Left lung (tissue), 10 donors: ENCODE measurements around the gene STIMATE. TPM values are rescaled to one million over a fixed set of nuclear protein-coding genes. Genes with fewer than 3 reads are reported as not detected.

Experiments used
- ATAC-seq: fragments of 200-7000 bp; cut with Tn5 transposase; one replicate; pipeline ENCODE4 v1.9.1; 2020; ENCODE audit warnings: moderate library complexity
- DNase-seq, 4 donors: peaks; one replicate each; pipeline ENCODE4 v3.0.0-alpha.2; 2013 to 2020
- H3K27ac ChIP-seq, 2 donors: fragments of 200-600 bp; sonication (generic) in 1 of 2; one replicate each; pipeline versions ENCODE4 v1.5.0 to v1.8.0; 2020 to 2021
- H3K27me3 ChIP-seq, 2 donors: fragments of 200-600 bp; sonication (generic) in 1 of 2; one replicate each; pipeline versions ENCODE4 v1.5.0 to v1.8.0; 2020 to 2021
- H3K36me3 ChIP-seq, 2 donors: fragments of 200-600 bp; sonication (generic) in 1 of 2; one replicate each; pipeline versions ENCODE4 v1.5.0 to v1.8.0; 2020 to 2021
- H3K4me1 ChIP-seq, 2 donors: fragments of 200-600 bp; one replicate each; pipeline ENCODE4 v1.8.0; 2021
- H3K4me3 ChIP-seq, 2 donors: fragments of 200-600 bp; sonication (generic) in 1 of 2; one replicate each; pipeline versions ENCODE4 v1.5.0 to v1.8.0; 2020 to 2021; ENCODE audit warnings: mild to moderate bottlenecking in 1 of 2
- H3K9me3 ChIP-seq, 2 donors: fragments of 200-600 bp; sonication (generic) in 1 of 2; one replicate each; pipeline versions ENCODE4 v1.5.0 to v1.8.0; 2020 to 2021
- intact Hi-C, 2 donors: fragments of 100-400 bp; cut with DNase I; formaldehyde crosslinking; loops; one replicate each; pipeline versions ENCODE4 v1.11.2 to v1.14.2; 2022
- polyA plus RNA-seq, 6 donors: library from polyadenylated mRNA; unstranded; fragments of 120-200 nt; gene quantifications; one replicate each; pipeline ENCODE4 v1.2.1, GENCODE V29; 2013; ENCODE audit not compliant: insufficient read length in 6 of 6
- total RNA-seq, 2 donors: library from RNA; stranded (reverse); fragmentation: NEBNext Ultra II Directional; extraction: Animal tissue kit (Norgen Biotek cat#: 25700); gene quantifications; one replicate each; pipeline ENCODE4 v1.2.1, GENCODE V29; 2021
- TF ChIP-seq, protein P1 (sequence below), 2 donors: fragments of 200-600 bp; sonication (generic) in 1 of 2; IDR thresholded peaks; one replicate each; pipeline versions ENCODE4 v1.5.0 to v1.8.0; 2021; ENCODE audit warnings: antibody characterized with exemption in 2 of 2
- donor health status: DM: no; HTN: yes; CAD: no.
- donor health status: DM: no; HTN: no; CAD: no.

STIMATE gene
- total and polyA plus RNA-seq, 8 donors: 11.6 to 28.3 (median 15.8) TPM

DNA sequence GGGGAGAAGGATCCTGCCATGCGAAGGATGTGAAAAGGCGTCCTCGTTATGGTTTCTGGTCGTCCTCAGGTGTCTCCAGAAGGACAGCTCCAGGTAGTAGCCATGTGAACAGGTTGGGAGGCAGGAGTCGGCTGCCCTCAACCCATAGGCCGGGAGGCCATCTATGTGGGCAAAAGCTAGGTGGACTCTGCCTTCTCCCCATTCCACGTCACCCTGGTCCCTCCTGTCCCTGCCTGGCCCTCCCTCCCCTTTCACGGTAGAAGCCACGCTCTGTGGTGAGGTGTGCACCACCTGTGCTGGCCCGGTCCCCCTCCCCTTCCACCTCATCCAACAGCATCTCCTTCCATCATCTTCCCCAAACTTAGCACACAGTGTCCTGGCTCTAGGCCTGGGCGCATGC lies 86.4 kb downstream of the STIMATE start:
- no peak for ATAC-seq
- Histone ChIP-seq H3K4me1 (no peaks in the 10 kb centered on the region), H3K27ac (no peak overlapping the region), H3K9me3 (no peaks in the 10 kb centered on the region), H3K4me3 (no peak overlapping the region), H3K27me3 (no peaks in the 10 kb centered on the region), H3K36me3 (no peaks in the 10 kb centered on the region)
- intact Hi-C loops: no loop called here
- no peak for DNase-seq
- TF ChIP-seq, protein P1, sequence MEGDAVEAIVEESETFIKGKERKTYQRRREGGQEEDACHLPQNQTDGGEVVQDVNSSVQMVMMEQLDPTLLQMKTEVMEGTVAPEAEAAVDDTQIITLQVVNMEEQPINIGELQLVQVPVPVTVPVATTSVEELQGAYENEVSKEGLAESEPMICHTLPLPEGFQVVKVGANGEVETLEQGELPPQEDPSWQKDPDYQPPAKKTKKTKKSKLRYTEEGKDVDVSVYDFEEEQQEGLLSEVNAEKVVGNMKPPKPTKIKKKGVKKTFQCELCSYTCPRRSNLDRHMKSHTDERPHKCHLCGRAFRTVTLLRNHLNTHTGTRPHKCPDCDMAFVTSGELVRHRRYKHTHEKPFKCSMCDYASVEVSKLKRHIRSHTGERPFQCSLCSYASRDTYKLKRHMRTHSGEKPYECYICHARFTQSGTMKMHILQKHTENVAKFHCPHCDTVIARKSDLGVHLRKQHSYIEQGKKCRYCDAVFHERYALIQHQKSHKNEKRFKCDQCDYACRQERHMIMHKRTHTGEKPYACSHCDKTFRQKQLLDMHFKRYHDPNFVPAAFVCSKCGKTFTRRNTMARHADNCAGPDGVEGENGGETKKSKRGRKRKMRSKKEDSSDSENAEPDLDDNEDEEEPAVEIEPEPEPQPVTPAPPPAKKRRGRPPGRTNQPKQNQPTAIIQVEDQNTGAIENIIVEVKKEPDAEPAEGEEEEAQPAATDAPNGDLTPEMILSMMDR (IDR thresholded peaks at IDR 0.05): no peak

DNA sequence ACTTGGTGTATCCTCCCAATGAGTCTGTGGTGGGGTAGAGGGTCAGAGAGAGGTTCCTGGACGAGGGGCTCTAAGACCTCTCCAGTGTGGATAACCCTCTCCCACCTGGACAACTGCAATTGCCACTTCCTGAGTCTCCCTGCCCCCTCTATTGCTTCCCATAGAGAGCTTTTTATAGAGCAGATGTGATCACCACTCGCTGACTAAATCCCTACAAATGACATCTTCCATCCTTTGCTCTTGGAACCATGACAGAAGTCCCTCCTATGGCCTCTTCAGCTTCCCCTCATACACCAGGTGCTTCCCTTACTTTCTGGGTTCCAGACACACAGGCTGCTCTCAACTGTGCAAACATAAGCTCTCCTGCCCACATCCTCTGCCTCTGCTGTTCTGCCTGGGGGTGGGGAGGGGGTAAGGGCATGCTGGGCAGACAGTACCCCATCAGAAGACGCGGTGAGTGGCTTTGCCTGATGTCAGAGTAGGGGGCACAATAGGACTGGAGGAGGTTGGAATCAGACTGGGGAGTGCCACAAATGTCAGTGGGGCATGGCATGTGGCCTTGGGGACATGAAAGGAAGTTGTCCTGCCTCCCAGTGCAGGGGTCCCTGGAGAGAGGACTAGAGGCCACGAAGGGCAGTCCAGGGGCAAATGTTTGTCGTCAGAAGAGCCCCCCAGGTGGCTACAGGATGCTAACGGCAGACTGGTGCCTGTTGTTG lies 87.5 kb downstream of the STIMATE start:
- Histone ChIP-seq H3K4me1 (no peaks in the 10 kb centered on the region), H3K27me3 (no peaks in the 10 kb centered on the region), H3K4me3 (no peak overlapping the region), H3K27ac (no peak overlapping the region), H3K9me3 (no peaks in the 10 kb centered on the region), H3K36me3 (no peaks in the 10 kb centered on the region)
- intact Hi-C loops: no loop called here
- ATAC-seq: no peak
- TF ChIP-seq, protein P1 (IDR thresholded peaks at IDR 0.05): no peak
- no peak for DNase-seq

DNA sequence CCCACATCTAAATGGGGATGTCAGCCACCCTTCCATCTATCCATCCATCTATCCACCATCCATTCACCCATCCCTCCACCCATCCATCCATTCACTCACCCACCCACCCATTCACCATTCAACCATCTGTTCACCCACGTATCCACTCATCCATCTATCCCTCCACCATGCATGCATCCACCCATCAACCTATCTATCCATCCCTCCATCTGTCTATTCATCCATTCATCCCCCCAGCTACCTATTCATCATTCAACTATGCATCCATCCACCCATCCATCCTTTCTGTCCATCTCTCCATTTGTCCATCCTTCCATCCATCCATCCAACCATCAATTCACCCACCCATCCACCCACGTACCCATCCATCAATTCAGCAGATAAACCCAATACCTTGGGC lies 88.2 kb downstream of the STIMATE start:
- intact Hi-C loops: no loop called here
- H3K4me3 ChIP-seq: no peak overlapping the region
- no peaks in the 10 kb centered on the region for H3K9me3 ChIP-seq
- no peaks in the 10 kb centered on the region for H3K36me3 ChIP-seq
- no peaks in the 10 kb centered on the region for H3K4me1 ChIP-seq
- DNase-seq (no peak), ATAC-seq (no peak)
- no peaks in the 10 kb centered on the region for H3K27me3 ChIP-seq
- H3K27ac ChIP-seq: no peak overlapping the region
- TF ChIP-seq, protein P1 (IDR thresholded peaks at IDR 0.05): no peak

DNA sequence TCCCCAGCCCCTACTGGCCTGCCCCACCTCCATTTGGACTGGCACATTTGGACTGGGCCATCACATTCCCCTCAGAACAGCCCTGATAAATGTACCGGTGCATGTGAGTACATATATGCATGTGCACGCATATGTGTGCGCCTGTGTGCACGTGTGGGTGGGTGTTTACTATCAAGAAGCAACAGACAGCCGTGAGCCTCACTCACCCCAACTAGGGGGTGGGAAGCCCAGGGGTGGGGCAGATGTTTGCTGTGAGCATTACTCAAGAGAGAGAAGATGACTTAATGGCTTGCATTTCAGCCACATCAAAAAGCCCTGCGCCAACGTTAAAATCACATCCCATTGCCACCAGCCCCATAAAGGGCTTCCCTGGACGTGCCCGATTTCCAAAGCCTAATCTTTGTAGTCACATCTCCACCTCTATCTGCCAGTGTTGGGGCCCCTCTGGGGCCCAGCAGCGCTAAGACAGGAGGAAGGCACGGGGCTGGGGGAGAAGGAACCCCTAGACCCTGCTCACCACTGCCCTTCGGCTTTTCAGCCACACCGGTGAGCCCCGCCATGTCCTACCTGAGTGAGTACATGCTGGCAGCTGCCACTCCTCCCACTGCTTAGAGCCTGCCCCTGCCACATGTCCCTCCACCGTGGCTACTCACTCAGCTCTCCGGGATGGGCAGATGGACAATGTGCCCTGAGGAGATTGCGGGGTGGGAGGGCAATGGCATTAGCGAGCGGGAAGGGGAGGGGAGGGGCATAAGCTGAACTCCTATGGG lies 91.9 kb downstream of the STIMATE start:
- Histone ChIP-seq H3K36me3 (no peaks in the 10 kb centered on the region), H3K27me3 (no peaks in the 10 kb centered on the region), H3K4me1 (no peaks in the 10 kb centered on the region), H3K9me3 (no peaks in the 10 kb centered on the region), H3K27ac (no peak overlapping the region), H3K4me3 (no peak overlapping the region)
- TF ChIP-seq, protein P1 (IDR thresholded peaks at IDR 0.05): no peak
- intact Hi-C loops: no loop called here
- ATAC-seq (no peak), DNase-seq (peak in 1 of 4 donors; percentile 66)

DNA sequence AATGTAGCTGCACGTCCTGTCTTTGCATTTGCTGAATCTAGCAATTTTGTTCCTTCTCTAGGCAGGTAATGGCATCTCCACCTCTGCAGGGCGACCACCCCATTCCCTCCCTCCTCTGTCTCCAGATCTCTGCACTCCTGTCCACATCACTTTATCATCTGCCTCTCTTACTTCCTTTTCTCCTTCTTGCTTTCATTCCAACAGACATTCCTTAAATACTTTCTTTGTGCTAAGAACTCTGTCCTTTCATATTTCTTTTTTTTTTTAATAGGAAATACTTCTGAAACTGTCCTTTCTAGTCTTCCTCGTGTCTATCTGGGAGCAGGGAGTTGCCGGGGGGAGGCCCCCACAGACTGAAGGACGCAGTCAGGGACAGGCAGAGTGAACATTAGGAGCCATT lies 95.5 kb downstream of the STIMATE start:
- H3K9me3 ChIP-seq: no peaks in the 10 kb centered on the region
- H3K27me3 ChIP-seq: no peaks in the 10 kb centered on the region
- ATAC-seq (no peak), DNase-seq (no peak)
- no peak overlapping the region for H3K4me3 ChIP-seq
- TF ChIP-seq, protein P1 (IDR thresholded peaks at IDR 0.05): no peak
- intact Hi-C loops: no loop called here
- H3K4me1 ChIP-seq: no peaks in the 10 kb centered on the region
- H3K27ac ChIP-seq: no peak overlapping the region
- no peaks in the 10 kb centered on the region for H3K36me3 ChIP-seq
